Vagina (tissue), 2 donors: ENCODE results near the gene LRRFIP1.

Source experiments
- CTCF ChIP-seq, 3 experiments: fragments of 450-650 bp in 2 of 3; fragments of 200-600 bp in 1 of 3; sonication (generic) in 1 of 3; IDR thresholded peaks; one replicate each; pipeline ENCODE4 v1.5.1; 2017 to 2019; ENCODE audit warnings: antibody characterized with exemption in 3 of 3, mild to moderate bottlenecking in 2 of 3, moderate library complexity in 2 of 3
- POLR2A ChIP-seq, 2 donors: fragments of 450-650 bp; IDR thresholded peaks; one replicate each; pipeline ENCODE4 v1.6.1; 2017; ENCODE audit warnings: antibody characterized with exemption in 2 of 2, mild to moderate bottlenecking in 2 of 2, moderate library complexity in 2 of 2
- POLR2AphosphoS5 ChIP-seq, 2 donors: sonication (generic); formaldehyde crosslinking; IDR thresholded peaks; one replicate each; pipeline ENCODE4 v1.9.0; 2017; ENCODE audit warnings: antibody characterized with exemption in 2 of 2, mild to moderate bottlenecking in 2 of 2, low read depth in 1 of 2; ENCODE audit not compliant: insufficient read depth in 1 of 2

GRCh38 chr2:237744270-237744612 lies 116.9 kb downstream of the LRRFIP1 start:
- TF ChIP-seq CTCF (IDR thresholded peaks at IDR 0.05), result no peak
- TF ChIP-seq POLR2A (IDR thresholded peaks at IDR 0.05), result no peak
- no peak for TF ChIP-seq POLR2AphosphoS5 (IDR thresholded peaks at IDR 0.05; ENCODE audit: insufficient read depth in 1 of 2, low read depth in 1 of 2)
